ENCODE results near the gene CREB3L2. TPM values are rescaled to one million over a fixed set of nuclear protein-coding genes. Genes with fewer than 3 reads are reported as not detected.

CREB3L2 gene
- total and polyA plus RNA-seq, 2 of the 13 experiments (the other 11 are each of a cell fraction or from before 2014, with no cell fraction given) = 22.1 to 41.1 TPM

DNA sequence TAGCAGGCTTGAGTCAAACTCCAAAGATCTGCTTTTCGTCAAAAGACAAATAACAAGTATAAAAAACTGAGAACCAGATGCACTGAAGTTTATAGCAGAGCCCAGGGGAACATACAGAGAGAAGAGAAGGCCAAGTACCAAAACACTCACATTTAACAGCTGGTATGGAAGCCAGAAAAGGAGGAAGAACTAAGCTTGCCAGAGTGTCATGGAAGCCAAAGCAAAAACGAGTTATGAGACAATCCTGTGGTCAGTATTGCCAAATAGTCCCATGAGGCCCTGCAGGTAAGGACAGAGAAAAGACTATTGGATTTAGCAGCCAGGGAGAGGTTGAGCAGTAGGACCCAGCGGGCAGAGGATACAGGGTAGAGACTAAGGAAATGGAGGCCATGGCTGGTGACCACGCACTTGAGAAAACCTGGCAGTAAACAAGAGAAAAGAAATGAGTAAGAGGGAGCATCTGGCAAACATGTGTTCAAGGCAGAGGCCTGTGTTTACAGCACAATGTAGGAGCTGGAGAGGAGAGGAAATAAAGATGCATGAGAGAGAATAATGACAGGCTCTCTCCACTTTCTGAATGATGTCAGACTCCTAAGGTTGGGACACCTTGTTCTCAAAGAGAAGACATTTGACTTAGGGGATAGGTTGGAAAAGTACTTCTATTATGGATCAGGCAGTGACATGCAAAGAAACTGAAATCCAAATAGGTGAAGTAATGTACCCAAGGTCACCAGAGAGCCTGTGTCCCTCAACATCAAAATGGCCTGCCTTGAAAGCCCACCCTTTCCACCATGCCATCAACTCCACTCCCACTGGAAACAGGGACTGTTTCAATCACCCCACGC, 9.1 kb downstream of the CREB3L2 start (continued):
- TF ChIP-seq, protein P1, sequence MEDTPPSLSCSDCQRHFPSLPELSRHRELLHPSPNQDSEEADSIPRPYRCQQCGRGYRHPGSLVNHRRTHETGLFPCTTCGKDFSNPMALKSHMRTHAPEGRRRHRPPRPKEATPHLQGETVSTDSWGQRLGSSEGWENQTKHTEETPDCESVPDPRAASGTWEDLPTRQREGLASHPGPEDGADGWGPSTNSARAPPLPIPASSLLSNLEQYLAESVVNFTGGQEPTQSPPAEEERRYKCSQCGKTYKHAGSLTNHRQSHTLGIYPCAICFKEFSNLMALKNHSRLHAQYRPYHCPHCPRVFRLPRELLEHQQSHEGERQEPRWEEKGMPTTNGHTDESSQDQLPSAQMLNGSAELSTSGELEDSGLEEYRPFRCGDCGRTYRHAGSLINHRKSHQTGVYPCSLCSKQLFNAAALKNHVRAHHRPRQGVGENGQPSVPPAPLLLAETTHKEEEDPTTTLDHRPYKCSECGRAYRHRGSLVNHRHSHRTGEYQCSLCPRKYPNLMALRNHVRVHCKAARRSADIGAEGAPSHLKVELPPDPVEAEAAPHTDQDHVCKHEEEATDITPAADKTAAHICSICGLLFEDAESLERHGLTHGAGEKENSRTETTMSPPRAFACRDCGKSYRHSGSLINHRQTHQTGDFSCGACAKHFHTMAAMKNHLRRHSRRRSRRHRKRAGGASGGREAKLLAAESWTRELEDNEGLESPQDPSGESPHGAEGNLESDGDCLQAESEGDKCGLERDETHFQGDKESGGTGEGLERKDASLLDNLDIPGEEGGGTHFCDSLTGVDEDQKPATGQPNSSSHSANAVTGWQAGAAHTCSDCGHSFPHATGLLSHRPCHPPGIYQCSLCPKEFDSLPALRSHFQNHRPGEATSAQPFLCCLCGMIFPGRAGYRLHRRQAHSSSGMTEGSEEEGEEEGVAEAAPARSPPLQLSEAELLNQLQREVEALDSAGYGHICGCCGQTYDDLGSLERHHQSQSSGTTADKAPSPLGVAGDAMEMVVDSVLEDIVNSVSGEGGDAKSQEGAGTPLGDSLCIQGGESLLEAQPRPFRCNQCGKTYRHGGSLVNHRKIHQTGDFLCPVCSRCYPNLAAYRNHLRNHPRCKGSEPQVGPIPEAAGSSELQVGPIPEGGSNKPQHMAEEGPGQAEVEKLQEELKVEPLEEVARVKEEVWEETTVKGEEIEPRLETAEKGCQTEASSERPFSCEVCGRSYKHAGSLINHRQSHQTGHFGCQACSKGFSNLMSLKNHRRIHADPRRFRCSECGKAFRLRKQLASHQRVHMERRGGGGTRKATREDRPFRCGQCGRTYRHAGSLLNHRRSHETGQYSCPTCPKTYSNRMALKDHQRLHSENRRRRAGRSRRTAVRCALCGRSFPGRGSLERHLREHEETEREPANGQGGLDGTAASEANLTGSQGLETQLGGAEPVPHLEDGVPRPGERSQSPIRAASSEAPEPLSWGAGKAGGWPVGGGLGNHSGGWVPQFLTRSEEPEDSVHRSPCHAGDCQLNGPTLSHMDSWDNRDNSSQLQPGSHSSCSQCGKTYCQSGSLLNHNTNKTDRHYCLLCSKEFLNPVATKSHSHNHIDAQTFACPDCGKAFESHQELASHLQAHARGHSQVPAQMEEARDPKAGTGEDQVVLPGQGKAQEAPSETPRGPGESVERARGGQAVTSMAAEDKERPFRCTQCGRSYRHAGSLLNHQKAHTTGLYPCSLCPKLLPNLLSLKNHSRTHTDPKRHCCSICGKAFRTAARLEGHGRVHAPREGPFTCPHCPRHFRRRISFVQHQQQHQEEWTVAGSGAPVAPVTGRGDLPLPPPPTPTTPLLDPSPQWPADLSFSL (CRISPR knock-in tag; IDR thresholded peaks at IDR 0.05) = no peak
- peak; percentile 16 for TF ChIP-seq MED8 (CRISPR knock-in tag; IDR thresholded peaks at IDR 0.05; ENCODE audit: insufficient replicate concordance)
- no peak for TF ChIP-seq HOXA5 (CRISPR knock-in tag; IDR thresholded peaks at IDR 0.05)
- TF ChIP-seq, protein P2, sequence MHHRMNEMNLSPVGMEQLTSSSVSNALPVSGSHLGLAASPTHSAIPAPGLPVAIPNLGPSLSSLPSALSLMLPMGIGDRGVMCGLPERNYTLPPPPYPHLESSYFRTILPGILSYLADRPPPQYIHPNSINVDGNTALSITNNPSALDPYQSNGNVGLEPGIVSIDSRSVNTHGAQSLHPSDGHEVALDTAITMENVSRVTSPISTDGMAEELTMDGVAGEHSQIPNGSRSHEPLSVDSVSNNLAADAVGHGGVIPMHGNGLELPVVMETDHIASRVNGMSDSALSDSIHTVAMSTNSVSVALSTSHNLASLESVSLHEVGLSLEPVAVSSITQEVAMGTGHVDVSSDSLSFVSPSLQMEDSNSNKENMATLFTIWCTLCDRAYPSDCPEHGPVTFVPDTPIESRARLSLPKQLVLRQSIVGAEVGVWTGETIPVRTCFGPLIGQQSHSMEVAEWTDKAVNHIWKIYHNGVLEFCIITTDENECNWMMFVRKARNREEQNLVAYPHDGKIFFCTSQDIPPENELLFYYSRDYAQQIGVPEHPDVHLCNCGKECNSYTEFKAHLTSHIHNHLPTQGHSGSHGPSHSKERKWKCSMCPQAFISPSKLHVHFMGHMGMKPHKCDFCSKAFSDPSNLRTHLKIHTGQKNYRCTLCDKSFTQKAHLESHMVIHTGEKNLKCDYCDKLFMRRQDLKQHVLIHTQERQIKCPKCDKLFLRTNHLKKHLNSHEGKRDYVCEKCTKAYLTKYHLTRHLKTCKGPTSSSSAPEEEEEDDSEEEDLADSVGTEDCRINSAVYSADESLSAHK (CRISPR knock-in tag; IDR thresholded peaks at IDR 0.05; ENCODE audit: borderline replicate concordance) = no peak
- no peak; the same call in 1 of the 2 replicates for TF ChIP-seq ZSCAN29 (CRISPR knock-in tag; conservative IDR thresholded peaks at IDR 0.05)
- TF ChIP-seq ZNF83 (CRISPR knock-in tag; IDR thresholded peaks at IDR 0.05; ENCODE audit: borderline replicate concordance) = no peak
- TF ChIP-seq GTF2F1 (IDR thresholded peaks at IDR 0.05; ENCODE audit: low read length) = no peak
- TF ChIP-seq, protein P3, sequence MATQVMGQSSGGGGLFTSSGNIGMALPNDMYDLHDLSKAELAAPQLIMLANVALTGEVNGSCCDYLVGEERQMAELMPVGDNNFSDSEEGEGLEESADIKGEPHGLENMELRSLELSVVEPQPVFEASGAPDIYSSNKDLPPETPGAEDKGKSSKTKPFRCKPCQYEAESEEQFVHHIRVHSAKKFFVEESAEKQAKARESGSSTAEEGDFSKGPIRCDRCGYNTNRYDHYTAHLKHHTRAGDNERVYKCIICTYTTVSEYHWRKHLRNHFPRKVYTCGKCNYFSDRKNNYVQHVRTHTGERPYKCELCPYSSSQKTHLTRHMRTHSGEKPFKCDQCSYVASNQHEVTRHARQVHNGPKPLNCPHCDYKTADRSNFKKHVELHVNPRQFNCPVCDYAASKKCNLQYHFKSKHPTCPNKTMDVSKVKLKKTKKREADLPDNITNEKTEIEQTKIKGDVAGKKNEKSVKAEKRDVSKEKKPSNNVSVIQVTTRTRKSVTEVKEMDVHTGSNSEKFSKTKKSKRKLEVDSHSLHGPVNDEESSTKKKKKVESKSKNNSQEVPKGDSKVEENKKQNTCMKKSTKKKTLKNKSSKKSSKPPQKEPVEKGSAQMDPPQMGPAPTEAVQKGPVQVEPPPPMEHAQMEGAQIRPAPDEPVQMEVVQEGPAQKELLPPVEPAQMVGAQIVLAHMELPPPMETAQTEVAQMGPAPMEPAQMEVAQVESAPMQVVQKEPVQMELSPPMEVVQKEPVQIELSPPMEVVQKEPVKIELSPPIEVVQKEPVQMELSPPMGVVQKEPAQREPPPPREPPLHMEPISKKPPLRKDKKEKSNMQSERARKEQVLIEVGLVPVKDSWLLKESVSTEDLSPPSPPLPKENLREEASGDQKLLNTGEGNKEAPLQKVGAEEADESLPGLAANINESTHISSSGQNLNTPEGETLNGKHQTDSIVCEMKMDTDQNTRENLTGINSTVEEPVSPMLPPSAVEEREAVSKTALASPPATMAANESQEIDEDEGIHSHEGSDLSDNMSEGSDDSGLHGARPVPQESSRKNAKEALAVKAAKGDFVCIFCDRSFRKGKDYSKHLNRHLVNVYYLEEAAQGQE (IDR thresholded peaks at IDR 0.05; ENCODE audit: borderline replicate concordance in 1 of 2, low read depth in 1 of 2, low read length in 2 of 2) = no peak
- no peak for TF ChIP-seq ZNF672 (CRISPR knock-in tag; IDR thresholded peaks at IDR 0.05)
- no peak for TF ChIP-seq ZNF589 (CRISPR knock-in tag; conservative IDR thresholded peaks at IDR 0.05)
- TF ChIP-seq, protein P4, sequence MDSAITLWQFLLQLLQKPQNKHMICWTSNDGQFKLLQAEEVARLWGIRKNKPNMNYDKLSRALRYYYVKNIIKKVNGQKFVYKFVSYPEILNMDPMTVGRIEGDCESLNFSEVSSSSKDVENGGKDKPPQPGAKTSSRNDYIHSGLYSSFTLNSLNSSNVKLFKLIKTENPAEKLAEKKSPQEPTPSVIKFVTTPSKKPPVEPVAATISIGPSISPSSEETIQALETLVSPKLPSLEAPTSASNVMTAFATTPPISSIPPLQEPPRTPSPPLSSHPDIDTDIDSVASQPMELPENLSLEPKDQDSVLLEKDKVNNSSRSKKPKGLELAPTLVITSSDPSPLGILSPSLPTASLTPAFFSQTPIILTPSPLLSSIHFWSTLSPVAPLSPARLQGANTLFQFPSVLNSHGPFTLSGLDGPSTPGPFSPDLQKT (CRISPR knock-in tag; IDR thresholded peaks at IDR 0.05; ENCODE audit: borderline replicate concordance) = no peak
- TF ChIP-seq, protein P5, sequence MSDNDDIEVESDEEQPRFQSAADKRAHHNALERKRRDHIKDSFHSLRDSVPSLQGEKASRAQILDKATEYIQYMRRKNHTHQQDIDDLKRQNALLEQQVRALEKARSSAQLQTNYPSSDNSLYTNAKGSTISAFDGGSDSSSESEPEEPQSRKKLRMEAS (IDR thresholded peaks at IDR 0.05) = no peak
- TF ChIP-seq JUND (CRISPR knock-in tag; IDR thresholded peaks at IDR 0.05) = 0 out of 2 replicates have a peak, but pooled peaks have one; percentile 34
- no peak for TF ChIP-seq ZNF234 (CRISPR knock-in tag; conservative IDR thresholded peaks at IDR 0.05)
